Iris pigment epithelial cell (primary cell): ENCODE data around the gene PLEKHA4.
"Not testable (repeated sequence)": the region's sequence is repeated elsewhere in the genome, so short reads cannot be mapped to it uniquely, and the experiment has no call there.

ENCODE experiments used
- DNase-seq: peaks from one replicate; pipeline ENCODE4 v3.0.0-alpha.2; 2011; ENCODE audit warnings: low read depth

The PLEKHA4 gene

GRCh38 chr19:48796298-48797083, 71.9 kb downstream of the PLEKHA4 start:
- DNase-seq: no peak

GRCh38 chr19:48795685-48796070, 72.7 kb downstream of the PLEKHA4 start:
- no peak for DNase-seq

GRCh38 chr19:48795055-48795684, 73.2 kb downstream of the PLEKHA4 start:
- peak; percentile 95 for DNase-seq

- no peak for DNase-seq
Measured at GRCh38 chr19:48794291-48794690, 74.1 kb downstream of the PLEKHA4 start.

GRCh38 chr19:48793271-48793670, 75.1 kb downstream of the PLEKHA4 start:
- no peak for DNase-seq

GRCh38 chr19:48787331-48787730, 81.1 kb downstream of the PLEKHA4 start:
- DNase-seq: not testable (repeated sequence)
